Measurements from ENCODE around the gene CDC73. TPM values are rescaled to one million over a fixed set of nuclear protein-coding genes. Genes with fewer than 3 reads are reported as not detected.

The CDC73 gene
- total and polyA plus RNA-seq, 3 donors from 2014 or later = 31.4 to 47.1 (median 39.6) TPM

DNA sequence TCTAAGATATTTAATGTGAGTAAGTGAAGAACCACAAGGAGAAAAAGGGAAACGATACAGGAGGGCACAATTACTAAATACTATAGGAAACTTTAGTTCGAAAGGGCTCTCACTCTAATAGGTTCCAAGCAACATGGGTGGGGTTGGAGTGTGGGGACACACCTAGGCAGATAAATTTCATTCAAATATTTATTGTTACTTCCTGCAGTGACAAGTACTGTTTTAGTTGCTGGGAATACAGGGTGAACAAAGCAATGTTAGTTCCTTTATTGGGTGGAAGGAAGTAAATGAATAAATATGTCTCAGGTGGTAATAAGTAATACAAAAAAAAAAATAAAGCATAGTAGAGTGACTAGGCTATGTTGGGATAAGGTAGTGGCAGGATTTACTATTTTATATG is 137.8 kb downstream of the CDC73 start:
- Histone ChIP-seq H3K9me3 (no peaks in the 10 kb centered on the region), H3K27ac (no peak overlapping the region), H3K36me3 (ENCODE audit: low read depth, missing control alignments) (no peaks in the 10 kb centered on the region), H3K4me1 (no peaks in the 10 kb centered on the region), H3K27me3 (no peaks in the 10 kb centered on the region), H3K4me3 (no peak overlapping the region)
- WGBS, 2 donors = 82 to 94% methylated on average over 2 of the region's 2 CpGs
- no peak for DNase-seq
- intact Hi-C loops (cut with DNase I; ENCODE audit: low total_unique reads) = no loop called here
- TF ChIP-seq, protein P1, sequence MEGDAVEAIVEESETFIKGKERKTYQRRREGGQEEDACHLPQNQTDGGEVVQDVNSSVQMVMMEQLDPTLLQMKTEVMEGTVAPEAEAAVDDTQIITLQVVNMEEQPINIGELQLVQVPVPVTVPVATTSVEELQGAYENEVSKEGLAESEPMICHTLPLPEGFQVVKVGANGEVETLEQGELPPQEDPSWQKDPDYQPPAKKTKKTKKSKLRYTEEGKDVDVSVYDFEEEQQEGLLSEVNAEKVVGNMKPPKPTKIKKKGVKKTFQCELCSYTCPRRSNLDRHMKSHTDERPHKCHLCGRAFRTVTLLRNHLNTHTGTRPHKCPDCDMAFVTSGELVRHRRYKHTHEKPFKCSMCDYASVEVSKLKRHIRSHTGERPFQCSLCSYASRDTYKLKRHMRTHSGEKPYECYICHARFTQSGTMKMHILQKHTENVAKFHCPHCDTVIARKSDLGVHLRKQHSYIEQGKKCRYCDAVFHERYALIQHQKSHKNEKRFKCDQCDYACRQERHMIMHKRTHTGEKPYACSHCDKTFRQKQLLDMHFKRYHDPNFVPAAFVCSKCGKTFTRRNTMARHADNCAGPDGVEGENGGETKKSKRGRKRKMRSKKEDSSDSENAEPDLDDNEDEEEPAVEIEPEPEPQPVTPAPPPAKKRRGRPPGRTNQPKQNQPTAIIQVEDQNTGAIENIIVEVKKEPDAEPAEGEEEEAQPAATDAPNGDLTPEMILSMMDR (IDR thresholded peaks at IDR 0.05) = no peak
- no peak for TF ChIP-seq POLR2A (IDR thresholded peaks at IDR 0.05)

DNA sequence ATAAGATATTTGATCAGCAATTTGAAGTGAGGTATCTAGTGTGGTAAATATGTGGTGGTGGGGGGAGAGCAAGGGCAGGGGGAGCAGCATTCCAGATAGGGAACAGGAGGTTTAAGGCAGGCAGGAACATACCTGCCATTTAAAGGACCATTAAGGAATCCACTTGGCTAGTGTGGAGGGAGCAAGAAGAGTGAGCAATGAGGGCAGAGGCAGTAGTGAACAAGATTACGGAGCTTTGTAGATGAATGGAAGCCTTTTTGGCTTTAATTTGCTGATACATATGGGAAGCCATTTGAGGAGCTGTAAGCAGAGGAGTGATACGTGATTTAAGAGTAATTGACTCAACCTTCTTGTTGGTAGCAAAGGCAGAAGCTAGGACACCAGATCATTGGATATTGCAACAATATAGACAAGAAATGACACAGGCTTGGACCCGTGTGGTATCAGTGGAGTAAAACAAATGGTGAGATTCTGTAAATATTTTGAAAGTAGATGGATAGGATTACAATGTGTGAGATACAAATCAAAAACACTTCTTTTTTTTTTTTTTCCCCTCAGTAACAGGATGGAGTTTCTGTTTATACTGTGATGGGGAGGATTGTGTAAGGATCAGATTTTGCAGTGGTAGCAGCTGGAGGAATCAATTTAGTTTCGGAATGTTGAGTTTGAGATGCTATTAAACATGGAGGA is 138.4 kb downstream of the CDC73 start:
- Histone ChIP-seq H3K27ac (no peak overlapping the region), H3K4me3 (no peak overlapping the region), H3K36me3 (ENCODE audit: low read depth, missing control alignments) (no peaks in the 10 kb centered on the region), H3K9me3 (no peaks in the 10 kb centered on the region), H3K4me1 (no peaks in the 10 kb centered on the region), H3K27me3 (no peaks in the 10 kb centered on the region)
- TF ChIP-seq POLR2A (IDR thresholded peaks at IDR 0.05) = no peak
- TF ChIP-seq, protein P1 (IDR thresholded peaks at IDR 0.05) = no peak
- intact Hi-C loops (cut with DNase I; ENCODE audit: low total_unique reads) = no loop called here
- WGBS, 2 donors = 84% methylated on average over 4 of the region's 4 CpGs
- DNase-seq = no peak

- H3K4me1 ChIP-seq = no peaks in the 10 kb centered on the region
- no peak overlapping the region for H3K27ac ChIP-seq
- no peaks in the 10 kb centered on the region for H3K36me3 ChIP-seq (ENCODE audit: low read depth, missing control alignments)
- intact Hi-C loops (cut with DNase I; ENCODE audit: low total_unique reads) = no loop called here
- H3K27me3 ChIP-seq = no peaks in the 10 kb centered on the region
- no peak overlapping the region for H3K4me3 ChIP-seq
- no peak for DNase-seq
- no peak for TF ChIP-seq POLR2A (IDR thresholded peaks at IDR 0.05)
- TF ChIP-seq, protein P1 (IDR thresholded peaks at IDR 0.05) = no peak
- H3K9me3 ChIP-seq = no peaks in the 10 kb centered on the region
Observed at GRCh38 chr1:193260896-193261295, 139.1 kb downstream of the CDC73 start.

DNA sequence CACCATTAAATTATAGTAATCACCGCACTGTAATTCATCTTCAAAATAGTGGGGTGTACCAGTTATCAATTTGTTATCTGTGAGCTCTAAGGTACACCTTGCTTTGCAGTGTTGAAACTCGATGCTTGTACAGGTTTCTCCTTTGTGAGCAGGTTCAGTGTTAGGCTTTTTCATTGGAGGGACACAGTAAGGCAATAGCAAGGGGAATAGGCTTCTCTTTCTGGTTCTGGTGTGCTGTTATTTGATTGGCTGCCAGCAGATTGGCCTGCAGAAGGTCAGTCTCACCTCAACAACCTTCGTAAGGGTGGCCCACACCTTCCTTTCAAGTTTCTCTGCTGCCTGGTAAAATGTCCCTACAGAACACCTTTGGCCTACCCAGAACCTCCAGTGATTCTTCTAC is 140.8 kb downstream of the CDC73 start:
- TF ChIP-seq POLR2A (IDR thresholded peaks at IDR 0.05) = no peak
- TF ChIP-seq, protein P1 (IDR thresholded peaks at IDR 0.05) = no peak
- 91 to 93% methylated on average over 3 of the region's 3 CpGs for WGBS, 2 donors

More for the DNA sequence above, 140.8 kb downstream of the CDC73 start:
- no peaks in the 10 kb centered on the region for H3K4me1 ChIP-seq
- H3K9me3 ChIP-seq = no peaks in the 10 kb centered on the region
- no peaks in the 10 kb centered on the region for H3K27me3 ChIP-seq
- no peak overlapping the region for H3K27ac ChIP-seq
- DNase-seq = no peak
- H3K36me3 ChIP-seq (ENCODE audit: low read depth, missing control alignments) = no peaks in the 10 kb centered on the region
- intact Hi-C loops (cut with DNase I; ENCODE audit: low total_unique reads) = no loop called here
- no peak overlapping the region for H3K4me3 ChIP-seq

Data from testis (tissue), 3 donors.